ENCODE data around the gene PRKCA.

The PRKCA gene

DNA sequence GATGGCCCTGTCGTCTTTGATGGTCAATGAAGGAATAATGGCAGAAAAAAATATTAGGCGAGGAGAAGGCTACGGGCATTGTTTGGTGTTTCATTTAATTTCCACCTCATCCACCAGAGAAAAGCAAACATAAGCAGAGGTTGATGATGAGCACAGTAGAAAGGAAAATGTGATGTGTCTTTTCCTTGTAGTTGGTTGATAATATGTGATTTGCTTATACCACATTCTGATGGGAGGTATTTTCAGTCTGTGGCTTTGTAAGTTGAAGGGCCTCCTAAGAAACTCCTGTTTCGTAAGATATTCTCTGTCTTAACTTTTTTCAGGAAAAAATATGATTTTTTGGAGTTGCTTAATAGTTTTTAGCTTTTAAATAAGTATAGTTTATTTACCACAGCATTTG lies 215.7 kb downstream of the PRKCA start:
- TF ChIP-seq TAF1 (IDR thresholded peaks at IDR 0.05; ENCODE audit: borderline replicate concordance, insufficient read depth, low read length) (no peak), POLR2AphosphoS5 (IDR thresholded peaks at IDR 0.05; ENCODE audit: low read depth, low read length) (no peak), SIN3A (IDR thresholded peaks at IDR 0.05; ENCODE audit: borderline replicate concordance, insufficient read depth, low read length) (no peak), FOXP2 (optimal IDR thresholded peaks at IDR 0.05; ENCODE audit: borderline replicate concordance, extremely low read depth, extremely low read length, insufficient read depth) (no peak)
- TF ChIP-seq, protein P1, sequence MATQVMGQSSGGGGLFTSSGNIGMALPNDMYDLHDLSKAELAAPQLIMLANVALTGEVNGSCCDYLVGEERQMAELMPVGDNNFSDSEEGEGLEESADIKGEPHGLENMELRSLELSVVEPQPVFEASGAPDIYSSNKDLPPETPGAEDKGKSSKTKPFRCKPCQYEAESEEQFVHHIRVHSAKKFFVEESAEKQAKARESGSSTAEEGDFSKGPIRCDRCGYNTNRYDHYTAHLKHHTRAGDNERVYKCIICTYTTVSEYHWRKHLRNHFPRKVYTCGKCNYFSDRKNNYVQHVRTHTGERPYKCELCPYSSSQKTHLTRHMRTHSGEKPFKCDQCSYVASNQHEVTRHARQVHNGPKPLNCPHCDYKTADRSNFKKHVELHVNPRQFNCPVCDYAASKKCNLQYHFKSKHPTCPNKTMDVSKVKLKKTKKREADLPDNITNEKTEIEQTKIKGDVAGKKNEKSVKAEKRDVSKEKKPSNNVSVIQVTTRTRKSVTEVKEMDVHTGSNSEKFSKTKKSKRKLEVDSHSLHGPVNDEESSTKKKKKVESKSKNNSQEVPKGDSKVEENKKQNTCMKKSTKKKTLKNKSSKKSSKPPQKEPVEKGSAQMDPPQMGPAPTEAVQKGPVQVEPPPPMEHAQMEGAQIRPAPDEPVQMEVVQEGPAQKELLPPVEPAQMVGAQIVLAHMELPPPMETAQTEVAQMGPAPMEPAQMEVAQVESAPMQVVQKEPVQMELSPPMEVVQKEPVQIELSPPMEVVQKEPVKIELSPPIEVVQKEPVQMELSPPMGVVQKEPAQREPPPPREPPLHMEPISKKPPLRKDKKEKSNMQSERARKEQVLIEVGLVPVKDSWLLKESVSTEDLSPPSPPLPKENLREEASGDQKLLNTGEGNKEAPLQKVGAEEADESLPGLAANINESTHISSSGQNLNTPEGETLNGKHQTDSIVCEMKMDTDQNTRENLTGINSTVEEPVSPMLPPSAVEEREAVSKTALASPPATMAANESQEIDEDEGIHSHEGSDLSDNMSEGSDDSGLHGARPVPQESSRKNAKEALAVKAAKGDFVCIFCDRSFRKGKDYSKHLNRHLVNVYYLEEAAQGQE (IDR thresholded peaks at IDR 0.05; ENCODE audit: insufficient read depth in 1 of 2, low read depth in 2 of 2, low read length in 2 of 2) = no peak

DNA sequence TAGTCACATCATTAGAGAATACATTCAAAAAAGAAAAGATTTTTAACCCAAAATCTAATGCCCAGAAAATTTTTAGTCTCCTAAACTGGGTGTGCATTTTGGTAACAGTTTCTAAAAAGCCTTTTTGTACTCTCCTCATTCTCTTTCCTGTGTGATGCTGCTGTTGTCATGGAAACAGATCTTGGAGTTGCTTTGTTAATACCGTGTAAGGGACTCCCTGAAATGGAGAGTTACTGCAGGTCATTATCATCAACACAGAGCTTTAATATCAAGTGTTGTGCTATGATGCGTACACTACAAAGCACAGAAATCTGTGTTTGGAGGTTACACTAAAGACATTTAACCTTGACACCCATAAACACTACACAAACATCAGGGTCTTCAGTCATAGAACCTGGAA lies 216.3 kb downstream of the PRKCA start:
- TF ChIP-seq FOXP2 (optimal IDR thresholded peaks at IDR 0.05; ENCODE audit: borderline replicate concordance, extremely low read depth, extremely low read length, insufficient read depth) (no peak), SIN3A (IDR thresholded peaks at IDR 0.05; ENCODE audit: borderline replicate concordance, insufficient read depth, low read length) (no peak), POLR2AphosphoS5 (IDR thresholded peaks at IDR 0.05; ENCODE audit: low read depth, low read length) (no peak), TAF1 (IDR thresholded peaks at IDR 0.05; ENCODE audit: borderline replicate concordance, insufficient read depth, low read length) (no peak)
- TF ChIP-seq, protein P1 (IDR thresholded peaks at IDR 0.05; ENCODE audit: insufficient read depth in 1 of 2, low read depth in 2 of 2, low read length in 2 of 2) = no peak

DNA sequence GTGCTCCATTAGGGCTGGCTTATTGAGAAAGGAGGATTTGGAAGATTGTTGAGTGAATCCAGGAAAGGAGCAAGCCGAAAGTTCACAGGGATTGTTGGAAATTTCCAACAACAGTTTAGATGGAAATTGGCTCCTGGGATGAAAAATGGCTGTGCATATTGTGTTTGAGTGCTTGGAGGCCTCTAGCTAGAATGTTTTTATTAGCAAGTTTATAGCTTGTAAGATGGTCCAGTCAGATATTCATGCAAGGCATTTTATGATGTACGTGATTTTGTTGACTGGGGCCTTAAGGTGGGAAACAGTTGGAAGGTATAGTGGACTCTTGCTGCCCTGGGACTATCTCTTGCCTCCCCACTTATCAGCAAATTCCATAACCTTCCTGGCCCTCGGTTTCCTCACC lies 216.7 kb downstream of the PRKCA start:
- TF ChIP-seq POLR2AphosphoS5 (IDR thresholded peaks at IDR 0.05; ENCODE audit: low read depth, low read length) = no peak
- TF ChIP-seq, protein P1 (IDR thresholded peaks at IDR 0.05; ENCODE audit: insufficient read depth in 1 of 2, low read depth in 2 of 2, low read length in 2 of 2) = no peak
- TF ChIP-seq SIN3A (IDR thresholded peaks at IDR 0.05; ENCODE audit: borderline replicate concordance, insufficient read depth, low read length) = no peak
- no peak for TF ChIP-seq TAF1 (IDR thresholded peaks at IDR 0.05; ENCODE audit: borderline replicate concordance, insufficient read depth, low read length)
- no peak for TF ChIP-seq FOXP2 (optimal IDR thresholded peaks at IDR 0.05; ENCODE audit: borderline replicate concordance, extremely low read depth, extremely low read length, insufficient read depth)

DNA sequence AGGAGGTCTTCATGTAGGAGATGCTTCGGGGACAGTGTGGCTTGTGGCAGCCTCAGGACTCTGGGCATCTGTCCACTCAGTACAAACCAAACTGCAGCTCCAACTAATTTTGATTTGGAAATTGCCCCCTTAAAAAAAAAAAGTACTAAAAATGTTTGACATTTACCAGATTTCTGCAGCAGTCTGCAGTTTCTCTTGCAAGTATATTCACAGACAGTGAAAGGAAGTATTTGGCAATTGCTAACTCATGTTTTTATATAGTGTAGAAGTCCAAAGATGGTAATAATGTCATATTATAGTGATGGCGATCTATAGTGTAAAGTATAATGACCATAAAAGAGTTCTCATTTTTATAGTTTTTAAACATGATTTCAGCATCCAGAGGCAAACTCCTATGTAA lies 218.6 kb downstream of the PRKCA start:
- TF ChIP-seq FOXP2 (optimal IDR thresholded peaks at IDR 0.05; ENCODE audit: borderline replicate concordance, extremely low read depth, extremely low read length, insufficient read depth) (no peak), POLR2AphosphoS5 (IDR thresholded peaks at IDR 0.05; ENCODE audit: low read depth, low read length) (no peak), TAF1 (IDR thresholded peaks at IDR 0.05; ENCODE audit: borderline replicate concordance, insufficient read depth, low read length) (no peak), SIN3A (IDR thresholded peaks at IDR 0.05; ENCODE audit: borderline replicate concordance, insufficient read depth, low read length) (no peak)
- TF ChIP-seq, protein P1 (IDR thresholded peaks at IDR 0.05; ENCODE audit: insufficient read depth in 1 of 2, low read depth in 2 of 2, low read length in 2 of 2) = no peak
